Activated CD4-positive, alpha-beta T cell treated with anti-CD3 and anti-CD28 coated beads, Interleukin-10, Interleukin-2, amounts not matched to agents 100 ng/mL and 50 ng/mL, durations not matched to agents 16 hours and 8 hours (primary cell): ENCODE results near the gene NEUROD2.

ENCODE experiments used
- DNase-seq: peaks from one replicate; pipeline ENCODE4 v3.0.0-alpha.2; 2020

NEUROD2 gene

GRCh38 chr17:39607851-39608130, at the start of gene NEUROD2:
Gene NEUROD2, minus strand, starts transcription at chr17:39607920. Its CDS starts 1,321 bp downstream, at chr17:39606599.
- no peak for DNase-seq

GRCh38 chr17:39655105-39655504, 47.4 kb upstream of the NEUROD2 start:
- no peak for DNase-seq

GRCh38 chr17:39653662-39654331, 46.1 kb upstream of the NEUROD2 start:
- peak; percentile 83 for DNase-seq

GRCh38 chr17:39653316-39653661, 45.6 kb upstream of the NEUROD2 start:
- DNase-seq, result no peak

GRCh38 chr17:39652587-39653315, 45.0 kb upstream of the NEUROD2 start:
- no peak for DNase-seq

- DNase-seq, result no peak
Measured at GRCh38 chr17:39651923-39652586, 44.3 kb upstream of the NEUROD2 start.

DNA sequence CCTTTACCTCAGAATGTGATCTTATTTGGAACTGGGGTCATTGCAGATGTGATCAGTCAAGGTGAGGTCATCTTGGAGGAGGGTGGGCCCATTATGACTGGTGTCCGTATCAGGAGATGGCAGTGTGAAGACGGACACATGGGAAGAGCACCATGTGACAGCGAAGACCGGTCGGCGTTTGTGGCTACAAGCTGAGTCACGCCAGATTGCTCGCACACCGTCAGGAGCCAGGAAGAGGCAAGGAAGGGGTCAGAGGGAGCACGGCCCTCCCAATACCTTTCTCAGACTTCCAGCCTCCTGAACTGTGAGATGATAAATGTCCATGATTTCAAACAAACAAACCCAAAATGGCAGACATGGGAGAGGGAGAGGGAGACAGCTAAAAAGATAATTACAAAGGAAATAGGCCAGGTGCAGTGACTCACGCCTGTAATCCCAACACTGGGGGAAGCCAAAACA, 42.4 kb upstream of the NEUROD2 start:
- DNase-seq, result no peak

DNA sequence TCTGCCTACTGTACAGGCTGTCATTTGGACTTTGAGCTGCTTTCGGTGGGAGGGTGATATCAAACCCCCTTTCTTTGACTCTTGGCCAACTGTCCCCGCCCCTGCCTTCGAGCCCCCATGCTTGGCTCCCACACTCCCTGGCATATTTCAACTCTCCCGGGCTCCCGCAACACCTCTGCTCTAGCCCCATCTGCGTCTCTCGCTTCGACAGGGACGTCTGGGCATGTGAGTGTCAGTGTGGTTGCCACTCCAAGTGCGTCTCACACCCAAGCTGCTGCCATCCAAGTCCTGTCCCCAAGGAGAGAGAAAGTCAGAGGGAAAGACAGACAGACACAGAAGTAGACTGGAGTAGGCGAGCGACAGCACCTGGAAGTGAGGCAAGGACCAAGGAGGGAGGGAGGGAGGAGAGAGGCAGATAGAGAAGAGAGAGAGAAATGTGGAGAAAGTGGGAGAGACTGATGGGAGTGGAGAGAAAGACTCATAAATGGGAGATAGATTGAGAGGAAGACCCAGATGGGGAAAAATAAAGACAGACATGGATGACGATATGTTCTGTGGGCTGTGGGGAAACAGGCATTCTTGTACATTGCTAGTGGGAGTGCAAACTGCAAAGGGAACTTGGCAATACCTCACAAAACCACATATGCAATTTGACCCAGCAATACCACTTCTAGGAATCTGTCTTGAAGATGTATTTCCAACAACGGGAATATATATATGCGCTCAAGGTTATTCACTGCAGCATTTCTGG, 41.1 kb upstream of the NEUROD2 start:
- no peak for DNase-seq

DNA sequence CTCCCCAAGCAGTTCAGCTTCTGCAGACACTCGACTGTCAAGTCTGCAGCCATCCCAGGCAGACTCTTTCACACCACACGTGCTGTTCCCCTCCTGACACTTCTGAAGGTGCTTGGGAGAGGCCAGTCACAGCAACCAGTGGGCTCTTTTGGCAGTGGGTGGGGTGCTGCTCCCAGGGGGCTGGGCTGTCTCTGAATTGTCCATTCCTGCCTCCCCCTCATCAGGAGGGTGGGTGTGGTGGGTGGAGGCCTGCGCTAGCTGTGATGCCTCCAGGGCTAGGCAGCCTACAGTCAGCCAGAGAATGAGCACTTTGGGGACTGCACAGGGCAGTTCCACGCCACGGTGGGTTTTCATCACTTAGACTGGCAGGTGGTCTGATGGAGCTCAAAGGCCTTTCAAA, 39.5 kb upstream of the NEUROD2 start:
- no peak for DNase-seq

GRCh38 chr17:39643271-39643670, 35.6 kb upstream of the NEUROD2 start:
- DNase-seq, result no peak

DNA sequence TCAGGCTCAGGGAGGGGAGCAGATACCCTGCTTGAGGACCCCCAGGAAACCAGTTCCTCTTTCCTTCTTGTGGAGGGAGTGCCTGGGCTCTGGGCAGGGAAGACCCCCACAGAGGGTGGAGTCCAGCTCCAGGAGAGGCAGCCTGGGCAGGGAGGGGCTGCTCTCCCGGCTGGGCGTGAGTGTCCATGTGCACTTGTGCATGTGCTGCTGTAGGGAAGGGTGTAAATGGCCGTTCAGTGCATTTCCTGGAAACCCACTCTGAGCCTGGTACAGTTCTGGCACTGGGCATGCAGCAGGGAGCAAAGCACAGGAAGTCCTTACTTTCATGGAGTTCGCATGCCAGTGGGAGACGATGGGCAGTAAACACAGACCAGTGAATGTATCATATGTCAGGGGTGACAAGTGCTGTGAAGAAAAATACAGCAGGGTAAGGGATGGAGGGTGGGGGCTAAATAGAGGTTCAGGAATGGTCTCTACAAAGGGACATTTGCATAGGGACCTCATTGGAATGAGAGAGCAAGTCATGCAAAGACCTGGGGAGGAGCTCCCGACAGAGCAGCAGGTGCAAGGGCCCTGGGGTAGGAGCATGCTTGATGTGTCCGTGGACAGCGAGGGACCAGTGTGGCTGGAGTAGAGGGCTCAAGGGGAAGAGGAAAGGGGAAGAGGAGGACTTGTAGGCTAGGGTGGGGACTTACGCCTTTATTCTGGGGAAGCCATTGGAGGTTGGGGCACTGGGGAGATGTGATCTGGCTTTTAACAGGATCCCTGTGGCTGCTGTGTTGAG, 34.8 kb upstream of the NEUROD2 start:
- DNase-seq, result no peak

DNA sequence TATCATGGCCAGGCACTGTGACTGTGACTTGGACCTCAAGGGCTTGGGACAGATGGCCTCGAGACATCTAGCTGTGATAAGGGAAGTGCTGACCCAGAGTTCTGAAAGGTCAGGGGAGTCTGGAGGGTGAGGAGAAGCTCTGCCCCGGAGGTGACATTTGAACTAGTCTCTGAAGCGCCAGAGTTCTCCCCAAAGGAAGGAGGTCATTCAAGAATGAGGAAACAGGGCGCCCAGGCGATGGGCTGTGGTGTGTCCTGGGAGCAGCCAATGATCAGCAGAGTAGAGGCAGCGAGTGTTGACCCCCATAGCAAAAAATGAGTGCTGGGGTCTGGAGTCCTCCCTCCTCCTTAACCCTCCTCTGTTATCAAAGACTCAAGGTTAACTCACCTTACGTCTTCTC, 34.2 kb upstream of the NEUROD2 start:
- DNase-seq, result no peak

- no peak for DNase-seq
Measured at GRCh38 chr17:39641097-39641496, 33.4 kb upstream of the NEUROD2 start.

GRCh38 chr17:39640591-39641031, 32.9 kb upstream of the NEUROD2 start:
- no peak for DNase-seq

- DNase-seq, result no peak
Measured at GRCh38 chr17:39639566-39640458, 32.1 kb upstream of the NEUROD2 start.

DNA sequence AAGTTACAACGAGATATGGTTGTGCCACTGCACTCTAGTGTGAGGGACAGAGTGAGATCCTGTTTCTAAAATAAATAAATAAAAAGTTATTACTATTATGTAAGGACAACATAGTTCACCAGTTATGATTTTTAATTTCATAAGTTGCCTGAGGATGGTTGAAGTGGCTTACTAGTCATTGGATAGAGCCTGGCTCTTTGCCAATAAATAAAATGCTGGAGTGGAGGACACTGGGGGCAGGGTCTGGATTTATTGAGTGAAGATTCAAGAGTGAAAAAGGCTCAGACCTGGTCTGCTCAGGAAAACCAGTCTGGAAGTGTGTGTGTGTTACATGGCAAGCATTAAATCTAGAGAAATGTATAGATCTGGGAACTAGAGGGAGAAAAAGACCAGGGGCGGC, 31.3 kb upstream of the NEUROD2 start:
- no peak for DNase-seq

- no peak for DNase-seq
Measured at GRCh38 chr17:39638317-39638716, 30.6 kb upstream of the NEUROD2 start.

DNA sequence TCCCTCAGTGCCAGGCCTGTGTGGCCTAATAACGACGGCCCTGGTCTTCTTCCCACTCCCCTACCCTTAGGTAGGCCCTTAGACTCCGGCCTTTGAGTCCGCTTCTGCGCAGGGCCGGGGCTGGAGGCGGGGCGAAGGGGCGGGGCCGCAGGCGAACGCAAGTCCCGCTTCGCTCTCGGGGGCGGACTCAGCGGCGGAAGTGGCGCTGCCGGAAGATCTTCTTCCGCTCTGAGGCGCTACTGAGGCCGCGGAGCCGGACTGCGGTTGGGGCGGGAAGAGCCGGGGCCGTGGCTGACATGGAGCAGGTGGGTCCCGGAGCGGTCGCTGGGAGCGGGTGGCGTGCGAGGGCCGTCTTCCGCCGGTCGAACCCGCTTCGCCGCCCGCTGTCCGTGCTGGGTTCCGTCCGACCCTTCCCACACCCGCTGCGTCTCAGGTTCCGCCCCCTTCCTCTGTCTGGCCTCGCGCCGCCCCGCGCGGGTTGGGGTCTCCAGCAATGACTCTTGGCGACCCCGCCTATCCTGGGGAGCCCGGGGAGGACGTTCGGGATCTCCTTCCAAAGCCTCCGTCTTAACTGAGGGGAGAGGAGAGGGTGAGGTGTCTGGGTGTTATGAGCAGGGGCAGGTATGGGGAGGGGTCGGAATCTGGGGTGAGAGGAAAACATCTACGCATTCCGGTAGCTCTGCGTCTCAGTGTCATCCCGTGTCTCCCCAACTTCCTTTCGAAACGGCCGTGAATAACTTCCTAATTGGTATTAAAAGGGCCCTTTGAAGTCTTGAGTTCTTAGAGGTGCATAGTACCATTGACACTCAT, 29.4 kb upstream of the NEUROD2 start, which contains the start of gene STARD3:
TSS of gene STARD3 (plus strand) at position 218 of the 810 bp plus-strand sequence. CDS start 16,388 bp downstream, outside the sequence.
- peak; percentile 94 for DNase-seq

DNA sequence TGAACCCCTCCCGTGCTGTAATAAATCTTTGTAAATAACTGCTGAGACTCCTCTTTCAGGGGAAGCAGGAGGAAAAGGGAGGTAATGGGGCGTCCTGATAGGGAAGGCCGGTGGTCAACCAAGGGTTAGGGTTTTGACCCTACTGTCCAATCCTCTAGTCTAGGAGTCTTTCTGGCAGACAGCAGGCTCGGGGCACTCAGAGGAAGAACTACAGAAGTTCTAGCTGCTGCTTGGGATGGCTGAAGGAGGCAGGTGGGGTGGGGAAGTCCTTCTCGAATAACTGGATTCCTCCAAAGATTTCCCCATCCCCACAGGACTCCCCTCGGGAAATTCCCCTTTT, 28.8 kb upstream of the NEUROD2 start:
- DNase-seq, result no peak

DNA sequence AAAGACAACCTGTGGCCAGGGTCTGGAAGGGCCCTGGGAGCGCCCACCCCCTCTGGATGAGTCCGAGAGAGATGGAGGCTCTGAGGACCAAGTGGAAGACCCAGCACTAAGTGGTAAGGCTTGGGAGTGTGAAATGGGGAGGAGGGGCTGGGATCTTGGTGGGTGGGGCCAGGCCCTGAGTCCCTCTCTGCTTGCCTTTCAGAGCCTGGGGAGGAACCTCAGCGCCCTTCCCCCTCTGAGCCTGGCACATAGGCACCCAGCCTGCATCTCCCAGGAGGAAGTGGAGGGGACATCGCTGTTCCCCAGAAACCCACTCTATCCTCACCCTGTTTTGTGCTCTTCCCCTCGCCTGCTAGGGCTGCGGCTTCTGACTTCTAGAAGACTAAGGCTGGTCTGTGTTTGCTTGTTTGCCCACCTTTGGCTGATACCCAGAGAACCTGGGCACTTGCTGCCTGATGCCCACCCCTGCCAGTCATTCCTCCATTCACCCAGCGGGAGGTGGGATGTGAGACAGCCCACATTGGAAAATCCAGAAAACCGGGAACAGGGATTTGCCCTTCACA, 28.0 kb upstream of the NEUROD2 start:
- DNase-seq, result no peak
